Kidney (tissue), 14 donors: ENCODE results near the gene KIF2C. TPM values are rescaled to one million over a fixed set of nuclear protein-coding genes. Genes with fewer than 3 reads are reported as not detected.

Experiments
- DNase-seq, 5 donors: peaks; one replicate each; pipeline ENCODE4 v3.0.0-alpha.2; 2013 to 2020
- FAIRE-seq: peaks from 2 replicates; lab custom pipeline; 2012; peaks lifted over from hg19 to GRCh38; lab: Jason Lieb, UNC
- H3K27ac ChIP-seq, 2 donors: one replicate each; pipeline ENCODE4 v1.7.0; 2013; ENCODE audit warnings: low read depth in 2 of 2, low read length in 2 of 2, inconsistent platforms in 1 of 2
- H3K27me3 ChIP-seq: one replicate; pipeline ENCODE4 v1.7.1; 2013; ENCODE audit warnings: low read length, inconsistent platforms; ENCODE audit not compliant: control insufficient read depth, insufficient read depth
- H3K36me3 ChIP-seq, 3 donors: one replicate each; pipeline versions ENCODE4 v1.7.0 to v1.7.1; 2013; ENCODE audit warnings: low read length in 3 of 3, control low read depth in 1 of 3, inconsistent platforms in 1 of 3; ENCODE audit not compliant: insufficient read depth in 3 of 3, control insufficient read depth in 2 of 3
- H3K4me1 ChIP-seq, 3 donors: one replicate each; pipeline versions ENCODE4 v1.7.0 to v1.7.1; 2013; ENCODE audit warnings: low read length in 3 of 3, inconsistent platforms in 1 of 3, low read depth in 1 of 3; ENCODE audit not compliant: control insufficient read depth in 2 of 3, insufficient read depth in 2 of 3
- H3K4me3 ChIP-seq, 3 donors: one replicate each; pipeline versions ENCODE4 v1.7.0 to v1.8.1; 2013; ENCODE audit warnings: low read length in 3 of 3, control low read depth in 1 of 3, inconsistent platforms in 1 of 3
- H3K9ac ChIP-seq, 3 donors: one replicate each; pipeline versions ENCODE4 v1.7.0 to v1.7.1; 2013; ENCODE audit warnings: low read length in 3 of 3, control low read depth in 1 of 3, inconsistent platforms in 1 of 3
- H3K9me3 ChIP-seq, 3 donors: one replicate each; pipeline versions ENCODE4 v1.7.0 to v1.7.1; 2013; ENCODE audit warnings: low read length in 3 of 3, control low read depth in 1 of 3, inconsistent platforms in 1 of 3; ENCODE audit not compliant: control insufficient read depth in 2 of 3, insufficient read depth in 1 of 3
- intact Hi-C: fragments of 100-400 bp; cut with DNase I; formaldehyde crosslinking; loops from one replicate; pipeline ENCODE4 v1.11.1; 2022
- polyA plus RNA-seq: library from polyadenylated mRNA; stranded (reverse); fragments of 350-450 nt; fragmentation: Illumina TruSeq; extraction: RNeasy Lipid Tissue Mini Kit (QIAGEN cat#74804); gene quantifications from one replicate; pipeline ENCODE4 v1.2.3, GENCODE V29; 2014; ENCODE audit warnings: low read depth, low replicate concordance; ENCODE audit not compliant: insufficient read depth
- total RNA-seq: library from RNA; stranded (reverse); fragmentation: NEBNext Ultra II Directional; extraction: Animal tissue kit (Norgen Biotek cat#: 25700); gene quantifications from one replicate; pipeline ENCODE4 v1.2.1, GENCODE V29; 2021
- TF ChIP-seq, protein P1 (sequence below): IDR thresholded peaks from 3 replicates; pipeline ENCODE4 v1.5.1; 2012; ENCODE audit warnings: mild to moderate bottlenecking, moderate library complexity, borderline replicate concordance; ENCODE audit not compliant: insufficient read depth; ENCODE audit errors: extremely low read depth
- donor health status: control.
- donor health status: control.
- donor health status: control.
- donor health status: control.
- donor health status: control.
- donor health status: DM: yes; HTN: yes; CAD: no.
- donor health status: Normal renal cell carcinoma (clear cell type).

Gene KIF2C
- total and polyA plus RNA-seq, 2 donors from 2014 or later, result 0.47 to 1.4 TPM

DNA sequence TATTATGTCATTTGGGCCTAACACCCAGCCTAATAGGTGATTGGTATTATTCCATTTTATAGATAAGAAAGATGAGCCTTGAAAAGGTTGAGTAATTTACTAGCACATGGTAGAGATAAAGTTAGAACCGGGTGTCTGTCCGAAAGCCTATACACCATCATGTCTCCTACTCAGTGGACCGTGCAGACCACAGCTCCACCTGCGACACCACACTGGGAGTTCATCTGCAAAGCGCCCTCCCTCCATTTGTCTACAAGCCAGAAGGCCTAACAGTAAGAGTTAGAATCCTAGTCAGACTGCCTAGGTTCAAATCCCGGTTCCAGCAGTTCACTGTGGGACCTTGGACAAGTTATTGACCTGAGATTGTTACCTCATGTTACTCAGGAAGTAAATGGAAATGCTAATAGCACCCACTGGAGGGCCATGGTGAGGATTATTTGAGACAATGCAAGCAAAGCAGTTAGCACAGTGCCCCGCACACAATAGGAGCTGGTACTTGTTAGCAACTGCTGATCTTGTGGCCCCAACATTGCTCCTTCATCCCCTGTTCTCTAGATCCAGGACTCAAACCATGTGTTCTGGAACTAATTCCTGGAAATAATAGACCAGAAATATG is 44.7 kb upstream of the KIF2C start:
- Histone ChIP-seq H3K4me3 (no peak overlapping the region), H3K9me3 (no peaks in the 10 kb centered on the region), H3K27ac (no peak overlapping the region), H3K9ac (no peak overlapping the region), H3K4me1 (no peaks in the 10 kb centered on the region), H3K27me3 (no peaks in the 10 kb centered on the region), H3K36me3 (no peaks in the 10 kb centered on the region)
- intact Hi-C loops, result no loop called here
- no peak for DNase-seq
- no peak for FAIRE-seq
- TF ChIP-seq, protein P1, sequence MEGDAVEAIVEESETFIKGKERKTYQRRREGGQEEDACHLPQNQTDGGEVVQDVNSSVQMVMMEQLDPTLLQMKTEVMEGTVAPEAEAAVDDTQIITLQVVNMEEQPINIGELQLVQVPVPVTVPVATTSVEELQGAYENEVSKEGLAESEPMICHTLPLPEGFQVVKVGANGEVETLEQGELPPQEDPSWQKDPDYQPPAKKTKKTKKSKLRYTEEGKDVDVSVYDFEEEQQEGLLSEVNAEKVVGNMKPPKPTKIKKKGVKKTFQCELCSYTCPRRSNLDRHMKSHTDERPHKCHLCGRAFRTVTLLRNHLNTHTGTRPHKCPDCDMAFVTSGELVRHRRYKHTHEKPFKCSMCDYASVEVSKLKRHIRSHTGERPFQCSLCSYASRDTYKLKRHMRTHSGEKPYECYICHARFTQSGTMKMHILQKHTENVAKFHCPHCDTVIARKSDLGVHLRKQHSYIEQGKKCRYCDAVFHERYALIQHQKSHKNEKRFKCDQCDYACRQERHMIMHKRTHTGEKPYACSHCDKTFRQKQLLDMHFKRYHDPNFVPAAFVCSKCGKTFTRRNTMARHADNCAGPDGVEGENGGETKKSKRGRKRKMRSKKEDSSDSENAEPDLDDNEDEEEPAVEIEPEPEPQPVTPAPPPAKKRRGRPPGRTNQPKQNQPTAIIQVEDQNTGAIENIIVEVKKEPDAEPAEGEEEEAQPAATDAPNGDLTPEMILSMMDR, result no peak

DNA sequence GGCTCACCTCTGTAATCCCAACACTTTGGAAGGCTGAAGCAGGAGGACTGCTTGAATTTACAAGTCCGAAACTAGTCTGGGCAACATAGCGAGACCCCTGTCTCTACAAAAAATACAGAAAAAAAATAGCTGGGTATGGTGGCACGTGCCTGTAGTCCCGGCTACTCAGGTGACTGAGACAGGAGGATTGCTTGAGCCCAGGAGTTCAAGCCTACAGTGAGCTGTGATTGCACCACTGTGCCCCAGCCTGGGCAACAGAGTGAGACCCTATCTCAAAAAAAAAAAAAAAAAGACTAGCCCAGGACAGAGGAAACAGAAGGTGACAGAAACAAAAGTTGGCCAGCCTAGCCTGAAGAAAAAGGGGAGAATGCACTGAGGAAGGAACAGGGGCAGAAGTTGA is 44.0 kb upstream of the KIF2C start:
- H3K4me1 ChIP-seq, result no peaks in the 10 kb centered on the region
- H3K27ac ChIP-seq, result no peak overlapping the region
- DNase-seq (no peak), FAIRE-seq (no peak)
- H3K4me3 ChIP-seq, result no peak overlapping the region
- H3K9me3 ChIP-seq, result no peaks in the 10 kb centered on the region
- intact Hi-C loops, result no loop called here
- H3K9ac ChIP-seq, result no peak overlapping the region
- TF ChIP-seq, protein P1, result no peak
- H3K36me3 ChIP-seq, result no peaks in the 10 kb centered on the region
- H3K27me3 ChIP-seq, result no peaks in the 10 kb centered on the region

DNA sequence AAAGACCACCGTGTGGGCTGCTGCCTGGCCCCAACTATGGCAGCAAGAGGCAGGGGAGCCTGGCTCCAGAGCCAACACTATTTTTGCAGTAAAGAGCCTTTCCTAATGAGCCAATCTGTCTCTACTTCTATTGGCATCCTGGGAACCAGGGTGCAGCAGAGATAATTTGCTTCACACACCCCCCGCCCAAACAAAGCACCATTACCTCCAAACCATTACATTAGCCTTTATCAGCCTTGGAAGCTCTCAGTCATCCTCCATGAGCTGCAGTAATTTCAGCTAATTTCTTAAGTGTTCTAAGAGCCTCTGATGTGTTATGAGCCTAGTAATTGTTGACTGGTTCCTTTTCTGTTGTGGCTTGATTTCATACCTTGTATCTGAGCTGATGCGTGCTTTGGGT is 43.5 kb upstream of the KIF2C start:
- H3K4me1 ChIP-seq, result no peaks in the 10 kb centered on the region
- intact Hi-C loops, result no loop called here
- H3K27me3 ChIP-seq, result no peaks in the 10 kb centered on the region
- TF ChIP-seq, protein P1, result no peak
- no peak overlapping the region for H3K27ac ChIP-seq
- DNase-seq, result no peak
- H3K4me3 ChIP-seq, result no peak overlapping the region
- no peak for FAIRE-seq
- H3K9me3 ChIP-seq, result no peaks in the 10 kb centered on the region
- no peak overlapping the region for H3K9ac ChIP-seq
- H3K36me3 ChIP-seq, result no peaks in the 10 kb centered on the region
